ENCODE measurements around the gene ZNF609. TPM values are rescaled to one million over a fixed set of nuclear protein-coding genes. Genes with fewer than 3 reads are reported as not detected.

The ZNF609 gene
- total and polyA plus RNA-seq, 10 of the 15 experiments (the other 5 are each of a cell fraction or from before 2014, with no cell fraction given), result 5.1 to 35.3 (median 13.6) TPM

- TF ChIP-seq CEBPZ (IDR thresholded peaks at IDR 0.05; ENCODE audit: low read depth, low read length) (no peak), CHD4 (IDR thresholded peaks at IDR 0.05) (no peak), YY1 (IDR thresholded peaks at IDR 0.05; ENCODE audit: low read depth, low read length) (no peak)
- TF ChIP-seq, protein P1, sequence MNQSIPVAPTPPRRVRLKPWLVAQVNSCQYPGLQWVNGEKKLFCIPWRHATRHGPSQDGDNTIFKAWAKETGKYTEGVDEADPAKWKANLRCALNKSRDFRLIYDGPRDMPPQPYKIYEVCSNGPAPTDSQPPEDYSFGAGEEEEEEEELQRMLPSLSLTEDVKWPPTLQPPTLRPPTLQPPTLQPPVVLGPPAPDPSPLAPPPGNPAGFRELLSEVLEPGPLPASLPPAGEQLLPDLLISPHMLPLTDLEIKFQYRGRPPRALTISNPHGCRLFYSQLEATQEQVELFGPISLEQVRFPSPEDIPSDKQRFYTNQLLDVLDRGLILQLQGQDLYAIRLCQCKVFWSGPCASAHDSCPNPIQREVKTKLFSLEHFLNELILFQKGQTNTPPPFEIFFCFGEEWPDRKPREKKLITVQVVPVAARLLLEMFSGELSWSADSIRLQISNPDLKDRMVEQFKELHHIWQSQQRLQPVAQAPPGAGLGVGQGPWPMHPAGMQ (IDR thresholded peaks at IDR 0.05; ENCODE audit: borderline replicate concordance), result no peak
These were observed 84.1 kb downstream of the ZNF609 start (continued) for GRCh38 chr15:64544450-64544849.

DNA sequence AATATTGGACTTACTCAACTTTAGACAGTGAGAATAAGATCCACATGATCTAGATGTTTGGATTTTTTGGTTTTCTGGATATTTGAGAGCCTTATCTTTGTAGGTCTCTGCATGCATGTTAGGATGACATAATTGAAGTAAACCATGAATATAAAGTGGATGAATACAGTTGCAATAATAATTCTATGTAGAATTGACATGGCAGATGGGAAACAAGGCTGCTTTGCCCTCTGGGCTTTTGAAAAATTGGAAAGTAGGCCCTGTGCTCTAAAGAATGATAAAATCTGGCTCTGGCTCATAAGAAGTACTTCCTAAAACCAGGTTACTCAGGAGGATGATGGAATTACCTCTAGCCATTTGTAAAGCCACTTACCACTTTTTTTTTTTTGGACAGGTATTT, 86.9 kb downstream of the ZNF609 start:
- no peaks in the 10 kb centered on the region for H3K9me3 ChIP-seq (replicated peaks; ENCODE audit: control insufficient read depth, insufficient read depth, low read length)
- H3K9ac ChIP-seq (ENCODE audit: control insufficient read depth, insufficient read depth, low read length), result no peak overlapping the region
- intact Hi-C loops (cut with micrococcal nuclease; ENCODE audit: unreplicated experiment) (no loop called here), in situ Hi-C loops (cut with MboI) (no loop called here)
- 0 out of 2 replicates have a peak, but pooled peaks cover 1% of the 10 kb centered on the region for H3K4me1 ChIP-seq (ENCODE audit: control insufficient read depth, insufficient read depth, low read length)
- H2AFZ ChIP-seq (ENCODE audit: control insufficient read depth, low read depth, low read length), result no peak overlapping the region
- CTCF ChIA-PET, result interaction anchor here (3.2 kb wide), 1 partner anchor 11 kb away, joined by 14 read pairs; no protein-coding TSS in a partner anchor
- RAD21 ChIA-PET (ENCODE audit: unreplicated experiment), result no interaction called here
- DNase-seq (ENCODE audit: low read depth, low spot score) (no peak), ATAC-seq (no peak), FAIRE-seq (no peak)
- SMC1A ChIA-PET (ENCODE audit: uncharacterized antibody, unreplicated experiment), result no interaction called here
- no TSS peak for BruUV-seq (replicated peaks)
- no peaks in the 10 kb centered on the region for H3K27me3 ChIP-seq (replicated peaks in 1 of 2; ENCODE audit: control insufficient read depth in 2 of 2, insufficient read depth in 2 of 2, low read length in 1 of 2)
- TF ChIP-seq ASH2L (IDR thresholded peaks at IDR 0.05; ENCODE audit: borderline replicate concordance, low read depth) (no peak), ZNF592 (IDR thresholded peaks at IDR 0.05) (no peak), NR2C2 (IDR thresholded peaks at IDR 0.05; ENCODE audit: borderline replicate concordance, control insufficient read depth, insufficient read length, low read depth) (no peak)
- TF ChIP-seq, protein P2, sequence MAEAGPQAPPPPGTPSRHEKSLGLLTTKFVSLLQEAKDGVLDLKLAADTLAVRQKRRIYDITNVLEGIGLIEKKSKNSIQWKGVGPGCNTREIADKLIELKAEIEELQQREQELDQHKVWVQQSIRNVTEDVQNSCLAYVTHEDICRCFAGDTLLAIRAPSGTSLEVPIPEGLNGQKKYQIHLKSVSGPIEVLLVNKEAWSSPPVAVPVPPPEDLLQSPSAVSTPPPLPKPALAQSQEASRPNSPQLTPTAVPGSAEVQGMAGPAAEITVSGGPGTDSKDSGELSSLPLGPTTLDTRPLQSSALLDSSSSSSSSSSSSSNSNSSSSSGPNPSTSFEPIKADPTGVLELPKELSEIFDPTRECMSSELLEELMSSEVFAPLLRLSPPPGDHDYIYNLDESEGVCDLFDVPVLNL (IDR thresholded peaks at IDR 0.05; ENCODE audit: low read depth, low read length), result no peak
- peaks cover 58% of the 10 kb centered on the region for H3K79me2 ChIP-seq (ENCODE audit: control insufficient read depth, insufficient read depth, low read length)
- H3K4me3 ChIP-seq, result no peak overlapping the region
- H3K27ac ChIP-seq (ENCODE audit: control insufficient read depth, insufficient read depth), result no peak overlapping the region
- POLR2A ChIA-PET, result no interaction called here
- H3K4me2 ChIP-seq (ENCODE audit: control insufficient read depth, insufficient read depth), result no peak overlapping the region
- no peaks in the 10 kb centered on the region for H4K20me1 ChIP-seq (ENCODE audit: control insufficient read depth, insufficient read depth)
- H3K36me3 ChIP-seq (ENCODE audit: control insufficient read depth in 2 of 2, insufficient read depth in 2 of 2, low read length in 1 of 2), result no peaks in the 10 kb centered on the region
